Uterus (tissue), 2 donors: ENCODE results near the gene OR1J4.

Source experiments
- CTCF ChIP-seq, 4 experiments: fragments of 200-600 bp in 2 of 4; fragments of 450-650 bp in 2 of 4; sonication (generic) in 2 of 4; IDR thresholded peaks; one replicate each; pipeline ENCODE4 v1.5.1; 2016 to 2019; ENCODE audit warnings: antibody characterized with exemption in 4 of 4, mild to moderate bottlenecking in 2 of 4, moderate library complexity in 1 of 4
- POLR2A ChIP-seq, 2 donors: fragments of 450-650 bp; IDR thresholded peaks; one replicate each; pipeline ENCODE4 v1.6.1; 2016; ENCODE audit warnings: antibody characterized with exemption in 2 of 2, mild to moderate bottlenecking in 1 of 2, moderate library complexity in 1 of 2

DNA sequence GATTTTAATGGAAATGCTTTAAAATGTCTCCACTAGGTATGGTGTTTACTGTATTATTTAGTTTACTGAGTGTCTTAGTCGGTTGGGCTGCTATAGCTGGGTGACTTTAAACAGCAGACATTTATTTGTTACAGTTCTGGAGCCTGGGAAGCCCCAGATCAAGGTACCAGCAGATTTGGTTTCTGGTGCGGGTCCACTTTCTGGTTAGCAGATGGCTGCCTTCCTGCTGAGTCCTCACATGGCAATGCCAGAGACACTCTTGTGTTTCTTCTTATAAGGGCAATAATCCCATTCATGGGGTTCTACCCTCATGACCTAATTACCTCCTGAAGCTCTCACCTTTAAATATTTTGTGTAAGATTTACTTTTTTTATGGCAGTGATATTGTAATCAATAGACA is 715 bp upstream of the OR1J4 start:
- TF ChIP-seq CTCF (IDR thresholded peaks at IDR 0.05) (no peak), POLR2A (IDR thresholded peaks at IDR 0.05) (no peak)
